Cortex of kidney (tissue), 1 donor: ENCODE measurements around the gene MOB3A.
"Not testable (repeated sequence)": the region's sequence is repeated elsewhere in the genome, so short reads cannot be mapped to it uniquely, and the experiment has no call there.

Experiments
- DNase-seq: peaks from one replicate; lab custom pipeline; 2025; lab: John Stamatoyannopoulos, UW

Gene MOB3A

DNA sequence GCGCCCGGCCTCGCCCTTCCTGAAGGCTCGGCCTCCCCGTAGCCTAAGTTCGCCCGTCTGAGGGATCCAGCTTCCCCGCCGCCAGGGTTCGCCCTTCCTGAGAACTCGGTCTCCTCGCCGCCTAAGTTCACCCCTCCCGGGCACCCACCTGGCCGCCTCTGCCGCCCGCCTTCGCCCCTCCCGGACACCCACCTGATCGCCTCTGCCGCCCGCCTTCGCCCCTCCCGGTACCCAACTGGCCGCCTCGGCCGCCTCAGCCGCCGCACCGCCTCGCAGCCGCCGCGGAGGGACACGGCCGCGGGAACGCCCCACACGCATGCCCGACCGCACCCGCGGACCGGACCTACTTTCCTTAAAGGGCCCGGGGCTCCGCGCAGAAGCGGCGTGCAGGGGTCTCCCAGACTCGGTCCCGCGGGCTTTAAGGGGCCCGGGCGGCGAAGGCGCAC is at the start of gene MOB3A:
Gene MOB3A (minus strand): TSS at position 293 of the 446 bp plus-strand sequence. CDS start 17,766 bp downstream, outside the sequence.
- no peak for DNase-seq

DNA sequence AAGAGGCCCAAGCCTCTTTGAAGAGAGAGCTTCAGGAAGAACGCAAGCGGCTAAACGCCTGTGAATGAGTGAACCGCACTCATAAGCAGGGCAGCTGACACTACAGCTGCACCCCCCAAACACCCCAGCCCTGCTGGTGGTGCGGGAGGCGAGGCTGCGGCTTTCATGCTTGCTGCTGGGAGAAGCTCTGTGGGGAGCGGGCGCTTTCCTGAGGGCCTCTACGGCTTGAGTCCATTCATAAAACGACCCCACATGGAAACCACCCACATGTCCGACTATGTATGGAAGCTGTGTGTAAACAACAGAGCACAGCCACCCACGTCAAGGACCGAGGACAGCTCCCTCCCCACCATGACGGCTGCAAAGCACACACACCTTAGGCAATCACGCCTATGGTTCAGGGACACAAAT is 49.7 kb upstream of the MOB3A start:
- no peak for DNase-seq

DNA sequence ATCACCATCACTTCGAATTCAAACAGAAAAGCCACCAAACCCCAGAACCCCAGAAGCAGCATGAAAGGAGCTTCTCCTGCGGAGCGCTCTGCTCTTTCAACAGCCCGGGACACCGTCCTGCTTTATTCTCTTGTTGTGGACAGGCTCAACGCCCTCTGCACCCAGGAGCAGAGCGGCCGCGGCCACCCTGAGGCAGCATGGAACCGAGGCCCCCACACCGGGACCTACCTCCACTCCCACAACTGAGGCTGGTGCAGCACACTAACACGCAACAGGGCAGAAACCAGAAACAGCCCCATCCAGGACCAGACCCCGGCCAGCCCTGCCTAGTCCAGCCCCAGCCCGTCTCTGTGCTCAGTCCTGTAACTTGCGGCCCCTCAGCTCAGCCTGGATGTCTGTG is 48.1 kb upstream of the MOB3A start:
- DNase-seq = no peak

DNA sequence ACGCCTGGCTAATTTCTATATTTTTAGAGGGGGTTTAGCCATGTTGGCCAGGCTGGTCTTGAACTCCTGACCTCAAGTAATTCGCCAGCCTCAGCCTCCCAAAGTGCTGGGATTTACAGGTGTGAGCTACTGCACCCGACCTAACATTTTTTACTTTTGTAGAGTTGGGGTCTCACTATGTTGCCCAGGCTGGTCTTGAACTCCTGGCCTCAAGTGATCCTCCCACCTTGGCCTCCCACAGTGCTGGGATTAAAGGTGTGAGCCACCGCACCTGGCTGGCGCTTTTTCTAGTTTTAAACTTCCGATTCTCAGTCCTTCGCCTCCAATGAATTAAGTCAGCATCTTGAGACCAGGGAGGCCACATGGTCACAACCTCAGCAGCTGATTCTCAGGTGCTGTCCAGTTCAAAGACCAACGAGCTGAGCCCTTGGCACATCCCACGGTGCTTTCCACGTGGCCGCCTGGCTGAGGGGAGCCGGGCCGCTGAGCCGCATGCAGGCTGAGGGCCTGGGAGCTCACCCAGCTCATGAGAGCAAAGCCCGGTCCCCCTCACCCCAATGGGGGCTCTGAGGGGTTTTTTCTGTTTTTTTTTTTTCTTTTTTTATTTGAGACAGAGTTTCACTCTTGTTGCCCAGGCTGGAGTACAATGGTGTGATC is 46.2 kb upstream of the MOB3A start:
- no peak for DNase-seq

DNA sequence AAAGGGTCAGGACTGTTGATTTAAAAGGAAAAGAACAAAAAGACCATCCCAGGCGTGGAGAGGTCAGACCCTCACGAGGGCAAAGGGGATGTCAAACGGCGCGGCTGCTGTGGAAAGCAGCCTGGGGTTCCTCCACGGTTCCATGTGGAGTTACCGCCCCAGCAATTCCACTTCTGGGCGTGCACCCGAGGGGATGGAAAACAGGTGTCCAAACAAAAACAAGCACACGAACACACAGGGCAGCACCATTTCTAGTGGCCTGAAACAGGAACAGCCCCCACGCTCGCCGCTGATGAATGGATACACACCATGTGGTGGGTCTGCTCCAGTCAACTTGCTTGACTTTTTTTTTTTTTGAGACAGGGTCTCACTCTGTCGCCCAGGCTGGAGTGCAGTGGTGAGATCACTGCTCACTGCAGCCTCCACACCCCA is 44.0 kb upstream of the MOB3A start:
- no peak for DNase-seq

DNA sequence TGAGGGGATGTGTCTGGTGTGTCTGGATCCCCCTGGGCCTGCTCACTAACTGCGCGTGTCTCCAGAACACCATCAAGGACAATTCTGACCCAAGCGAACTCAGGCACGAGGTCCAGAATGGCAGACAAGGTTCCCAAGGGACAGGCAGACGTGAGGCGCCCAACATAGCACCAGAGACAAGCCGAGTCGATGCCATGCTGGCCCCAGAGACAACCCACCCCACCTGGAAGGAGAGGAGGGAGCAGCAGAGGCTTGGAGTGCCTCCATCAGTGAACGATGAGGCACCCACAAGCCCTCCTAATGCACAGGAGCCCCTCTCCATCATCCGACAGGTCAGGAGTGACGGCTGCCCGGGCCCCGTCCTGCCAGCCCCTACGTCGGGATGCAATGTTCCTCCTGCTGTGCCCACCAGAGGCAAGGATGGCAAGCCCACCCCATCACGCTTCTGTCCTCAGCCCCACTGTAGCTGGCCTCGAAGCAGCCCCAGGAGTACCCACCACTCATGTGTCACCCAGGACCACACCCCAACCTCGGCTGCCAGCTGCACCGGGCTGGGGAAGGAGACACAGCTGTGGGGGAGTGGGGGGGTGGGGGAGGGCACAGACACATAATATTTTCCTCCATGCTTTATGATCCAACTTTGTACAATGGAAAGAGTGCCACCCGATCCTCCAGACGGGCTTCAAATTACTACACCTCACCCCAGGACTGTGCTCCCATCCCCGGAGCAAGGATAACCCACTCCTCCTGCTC is 43.4 kb upstream of the MOB3A start:
- DNase-seq = no peak

DNA sequence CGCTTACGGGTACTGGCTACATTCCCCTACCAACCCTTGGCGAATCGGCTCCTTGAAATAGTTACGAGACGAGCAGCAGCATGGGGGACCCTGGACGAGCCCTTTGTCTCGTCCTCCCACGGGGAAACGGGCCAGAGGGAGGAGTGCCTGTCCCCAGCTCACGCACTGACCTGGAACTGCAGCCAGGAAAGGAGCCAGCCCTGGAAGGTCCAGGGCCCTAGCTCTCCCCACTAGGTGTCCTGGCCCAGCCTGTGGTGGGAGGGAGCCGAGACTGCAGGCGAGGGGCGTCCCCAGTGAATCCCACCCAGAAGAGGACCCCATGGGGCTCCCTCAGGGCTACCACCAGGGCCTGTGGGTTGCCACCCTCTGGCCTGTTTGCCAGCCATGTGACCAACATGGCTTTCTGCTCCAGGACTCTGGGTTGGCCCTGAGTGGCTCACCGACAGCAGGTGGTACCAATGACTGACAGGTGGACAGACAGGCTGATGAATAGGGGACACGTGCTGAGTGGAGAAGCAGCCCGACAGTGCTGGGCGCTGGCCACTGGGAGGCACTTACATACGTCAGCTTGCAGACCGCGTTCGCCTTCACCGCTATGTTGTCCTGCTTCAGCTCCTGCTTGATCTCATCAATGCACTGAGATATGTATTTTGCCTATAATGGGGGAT is 42.1 kb upstream of the MOB3A start:
- no peak for DNase-seq

DNA sequence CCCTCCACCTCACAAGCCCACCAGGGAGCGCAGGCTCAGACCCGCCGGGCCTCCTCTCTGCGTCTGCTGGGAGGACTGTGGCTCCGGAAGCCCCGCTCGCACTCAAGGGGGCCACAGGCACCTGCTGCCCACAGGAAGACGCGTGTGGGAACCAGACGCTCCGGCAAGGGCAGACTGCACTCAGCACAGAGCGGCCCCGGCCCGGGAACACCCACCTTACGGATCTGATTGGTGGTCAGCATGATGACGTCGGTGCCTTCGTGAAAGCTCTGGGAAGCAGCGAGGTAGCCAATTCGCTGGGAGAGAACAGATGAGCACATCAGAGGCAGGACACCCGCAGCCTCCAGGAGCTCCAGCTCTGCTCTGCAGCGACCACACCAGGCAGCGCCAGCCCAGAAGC is 40.7 kb upstream of the MOB3A start:
- DNase-seq = no peak

DNA sequence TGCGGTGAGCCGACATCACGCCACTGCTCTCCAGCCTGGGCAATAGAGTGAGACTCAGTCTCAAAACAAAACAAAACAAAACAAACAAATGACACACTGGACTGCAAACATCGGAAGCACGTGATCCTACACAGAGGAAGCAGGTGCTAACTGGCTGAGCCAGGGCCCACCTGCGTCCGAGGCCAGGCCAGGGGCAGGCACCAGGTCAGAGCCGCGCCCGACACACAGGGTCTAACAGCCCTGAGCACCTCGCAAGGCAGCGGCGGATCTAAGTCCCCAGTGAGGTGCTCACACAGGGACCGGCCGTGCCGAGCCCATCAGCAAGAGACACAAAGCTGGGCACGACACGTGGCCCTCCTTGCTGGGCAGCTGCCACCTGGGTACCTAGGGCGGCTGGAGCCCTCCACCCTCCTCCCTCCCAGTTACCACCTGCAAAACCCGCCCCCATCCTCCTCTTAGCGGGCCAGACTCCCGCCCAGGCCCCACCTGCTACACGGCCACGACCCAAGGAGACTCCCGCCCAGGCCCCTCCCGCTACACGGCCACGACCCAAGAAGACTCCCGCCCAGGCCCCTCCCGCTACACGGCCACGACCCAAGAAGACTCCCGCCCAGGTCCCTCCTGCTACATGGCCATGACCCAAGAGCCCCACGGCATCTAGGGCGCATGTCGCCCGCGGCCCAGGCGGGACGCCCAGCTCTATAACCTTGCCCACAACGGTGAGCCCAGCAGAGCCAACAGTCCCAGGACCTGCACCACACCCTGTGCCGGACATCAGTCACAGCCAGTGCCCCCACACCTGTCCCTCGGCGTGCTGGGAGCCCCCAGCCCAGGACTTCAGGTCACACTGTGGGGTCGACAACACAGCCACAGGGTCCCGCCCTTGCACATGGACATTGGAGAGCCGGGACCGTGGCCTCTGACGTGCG is 39.6 kb upstream of the MOB3A start:
- DNase-seq = no peak

DNA sequence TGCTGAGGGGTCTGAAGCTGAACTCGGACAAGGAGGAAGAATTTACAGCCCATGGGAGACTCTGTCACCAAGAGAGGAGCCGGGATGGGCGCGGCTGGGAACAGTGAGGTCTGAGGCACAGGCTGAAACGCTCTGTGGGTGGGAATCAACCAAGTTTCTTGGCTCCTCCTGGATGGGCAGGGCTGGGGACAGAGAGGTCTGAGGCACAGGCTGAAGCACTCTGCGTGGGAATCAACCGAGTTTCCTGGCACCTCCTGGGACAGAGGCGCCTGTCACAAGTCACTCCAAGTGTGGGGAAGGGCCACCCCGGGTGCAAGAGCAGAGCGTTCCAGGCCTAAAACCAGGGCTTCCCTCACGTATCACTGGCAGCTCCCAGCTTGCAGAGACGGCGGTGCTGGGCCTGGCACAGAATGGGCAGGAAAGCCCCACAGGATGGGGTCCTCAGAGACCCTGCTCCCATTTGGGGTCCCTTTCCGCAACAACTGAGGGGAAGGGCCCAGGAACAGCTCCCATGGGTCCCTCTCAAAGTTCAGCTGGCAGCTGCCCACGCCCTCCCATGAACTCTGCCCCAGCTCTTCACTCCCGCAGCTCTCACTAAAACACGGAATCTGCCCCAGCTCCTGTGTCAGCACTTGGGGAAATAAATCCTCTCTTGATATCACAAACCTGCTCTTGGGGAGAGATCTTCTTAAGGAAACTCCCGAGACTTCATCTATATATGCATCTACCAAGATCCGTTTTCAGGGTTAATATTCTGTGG is 36.8 kb upstream of the MOB3A start:
- DNase-seq = no peak

DNA sequence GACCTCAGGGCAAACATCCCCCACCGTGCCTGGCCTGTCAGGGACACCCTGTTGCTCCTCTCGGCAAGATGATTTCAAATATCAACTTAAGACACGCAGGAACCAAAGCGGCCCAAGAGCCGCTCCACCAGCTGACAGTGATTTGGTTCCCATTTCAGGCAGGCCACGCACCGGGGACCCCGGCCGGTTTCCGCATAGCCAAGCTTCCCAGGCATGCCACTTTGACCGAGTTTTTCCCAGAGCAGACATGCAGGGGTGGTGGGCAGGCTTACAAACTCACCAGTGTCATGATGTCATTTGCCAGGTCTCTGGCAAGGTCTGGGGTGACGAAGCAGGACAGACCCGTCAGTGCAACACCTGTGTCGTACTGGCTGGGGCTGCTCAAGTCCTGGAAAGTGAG is 36.1 kb upstream of the MOB3A start:
- no peak for DNase-seq

DNA sequence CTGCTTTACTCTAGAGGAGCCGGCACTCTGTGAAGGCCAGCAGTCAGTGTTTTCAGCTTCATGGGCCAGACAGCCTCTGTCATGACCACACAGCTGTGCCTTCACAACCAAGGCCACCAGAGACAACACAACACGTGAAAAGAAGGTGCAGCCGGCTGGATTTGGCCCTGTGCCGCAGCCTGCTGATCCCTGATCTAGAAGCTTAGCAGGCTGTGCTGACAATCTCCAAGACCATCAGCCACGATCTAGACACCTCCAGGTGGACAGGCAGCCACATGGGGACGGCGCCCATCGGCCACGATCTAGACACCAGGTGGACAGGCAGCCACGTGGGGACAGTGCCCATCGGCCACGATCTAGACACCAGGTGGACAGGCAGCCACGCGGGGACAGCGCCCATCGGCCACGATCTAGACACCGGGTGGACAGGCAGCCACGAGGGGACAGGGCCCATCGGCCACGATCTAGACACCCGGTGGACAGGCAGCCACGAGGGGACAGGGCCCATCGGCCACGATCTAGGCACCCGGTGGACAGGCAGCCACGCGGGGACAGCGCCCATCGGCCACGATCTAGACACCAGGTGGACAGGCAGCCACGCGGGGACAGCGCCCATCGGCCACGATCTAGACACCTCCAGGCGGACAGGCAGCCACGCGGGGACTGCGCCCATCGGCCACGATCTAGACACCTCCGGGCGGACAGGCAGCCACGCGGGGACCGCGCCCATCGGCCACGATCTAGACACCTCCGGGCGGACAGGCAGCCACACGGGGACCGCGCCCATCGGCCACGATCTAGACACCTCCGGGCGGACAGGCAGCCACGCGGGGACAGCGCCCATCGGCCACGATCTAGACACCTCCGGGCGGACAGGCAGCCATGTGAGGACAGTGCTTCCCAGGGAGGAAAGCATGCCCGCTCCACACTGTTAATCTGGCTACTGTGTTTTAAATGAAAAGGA is 35.2 kb upstream of the MOB3A start:
- DNase-seq = not testable (repeated sequence)

DNA sequence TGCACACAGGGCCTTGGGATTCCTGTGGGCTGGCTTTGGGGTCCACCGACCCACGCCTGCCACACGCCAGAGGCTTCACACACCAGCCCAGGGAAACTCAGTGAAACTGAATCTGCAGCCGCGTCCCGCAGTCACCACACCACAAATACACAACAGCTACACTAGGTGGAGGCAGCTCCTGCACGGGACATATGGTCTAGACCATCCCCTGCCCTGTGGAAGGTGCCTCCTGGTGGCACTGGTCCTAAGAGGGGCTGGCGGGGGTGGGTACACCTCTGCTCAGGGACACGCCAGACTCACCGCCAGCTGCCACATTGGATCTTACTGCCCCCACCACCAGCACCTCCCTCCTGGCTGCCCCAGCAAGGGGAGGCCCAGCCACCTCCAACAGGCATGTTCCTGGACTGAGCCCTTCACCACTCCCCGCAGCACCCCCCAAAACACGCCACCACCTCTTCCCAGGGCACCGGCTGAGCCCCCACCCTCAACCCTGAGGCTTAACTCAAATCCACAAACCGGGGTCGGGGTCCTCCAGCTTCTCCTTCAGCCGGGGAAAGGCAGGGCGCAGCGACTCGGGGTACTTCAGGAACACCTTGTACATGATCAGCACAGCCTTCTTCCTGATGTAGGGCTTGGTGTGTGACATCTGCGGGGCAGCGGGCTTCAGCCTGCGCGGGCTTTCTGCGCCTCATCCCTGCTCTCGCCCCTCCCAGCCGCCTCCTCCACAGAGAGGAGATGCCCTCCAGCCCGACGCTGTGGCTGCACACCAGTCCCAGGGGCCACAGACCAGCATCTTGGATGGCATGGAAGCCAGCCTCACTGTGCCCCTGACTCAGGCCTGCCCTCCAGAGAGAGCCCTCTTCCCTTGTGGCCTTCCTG is 34.0 kb upstream of the MOB3A start:
- DNase-seq = no peak

DNA sequence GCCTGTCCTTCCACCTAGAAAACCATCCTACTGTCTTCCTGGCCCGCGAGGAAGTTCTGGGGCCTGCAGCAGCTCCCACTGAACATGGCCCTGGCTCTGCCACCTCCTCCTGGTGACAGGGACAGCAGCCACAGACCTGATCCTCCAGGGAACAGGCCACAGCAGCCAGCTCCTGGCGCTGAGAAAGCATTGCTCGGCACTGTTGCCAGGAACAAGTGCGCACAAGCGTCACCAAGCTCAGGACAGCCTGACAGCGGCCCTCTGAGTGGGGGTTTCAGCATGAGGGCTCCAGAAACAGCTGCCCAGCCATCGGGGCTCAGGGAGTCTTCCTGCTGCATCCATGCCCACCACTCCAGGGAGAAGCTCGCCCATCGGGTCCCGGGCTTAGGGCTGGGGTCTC is 33.4 kb upstream of the MOB3A start:
- no peak for DNase-seq

DNA sequence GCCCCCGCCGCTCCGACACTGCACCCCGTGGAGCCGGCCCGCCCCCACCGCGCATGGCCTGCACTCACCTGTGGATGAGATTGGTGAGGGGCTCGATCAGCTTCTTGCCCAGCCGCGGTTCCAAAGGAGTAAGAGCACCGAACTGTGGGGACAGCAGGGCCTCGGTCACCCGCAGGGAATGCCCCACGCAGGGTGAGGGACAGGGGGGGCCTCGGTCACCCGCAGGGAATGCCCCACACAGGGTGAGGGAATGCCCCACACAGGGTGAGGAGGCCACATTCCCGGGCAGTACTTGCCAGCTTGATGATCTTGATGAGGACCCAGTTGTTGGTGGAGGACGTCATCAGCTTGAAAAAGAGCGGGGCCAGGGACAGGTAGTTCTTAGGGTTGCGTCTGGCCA is 32.9 kb upstream of the MOB3A start:
- no peak for DNase-seq

DNA sequence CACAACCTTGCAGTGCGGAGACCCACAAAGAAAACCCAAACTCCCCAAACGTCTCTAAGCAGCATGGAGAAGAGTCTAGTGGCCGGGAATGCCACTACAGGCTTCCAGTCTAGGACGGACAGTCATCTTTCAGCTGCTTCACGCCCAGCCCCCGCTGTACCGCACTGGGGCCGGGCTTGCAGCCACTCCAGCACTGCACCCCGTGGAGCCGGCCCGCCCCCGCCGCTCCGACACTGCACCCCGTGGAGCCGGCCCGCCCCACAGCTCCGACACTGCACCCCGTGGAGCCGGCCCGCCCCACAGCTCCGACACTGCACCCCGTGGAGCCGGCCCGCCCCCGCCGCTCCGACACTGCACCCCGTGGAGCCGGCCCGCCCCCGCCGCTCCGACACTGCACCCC is 32.1 kb upstream of the MOB3A start:
- not testable (repeated sequence) for DNase-seq

DNA sequence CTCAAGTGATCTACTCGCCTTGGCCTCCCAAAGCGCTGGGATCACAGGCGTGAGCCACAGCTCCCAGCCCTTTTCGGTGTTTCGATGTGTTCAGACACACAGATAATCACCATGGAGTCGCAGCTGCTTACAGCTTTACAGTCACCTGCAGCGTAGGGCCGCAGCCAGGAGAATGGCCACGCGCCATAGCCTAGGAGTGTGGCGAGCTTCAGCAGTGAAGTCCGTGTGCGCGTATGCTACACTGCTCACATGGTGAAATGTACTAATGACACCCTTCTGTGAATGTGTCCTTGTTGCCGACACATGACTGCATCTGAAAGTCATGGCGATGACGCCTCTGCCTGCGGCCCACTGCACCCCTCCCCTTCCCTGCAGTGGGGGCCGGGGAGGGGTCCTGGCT is 31.6 kb upstream of the MOB3A start:
- no peak for DNase-seq

DNA sequence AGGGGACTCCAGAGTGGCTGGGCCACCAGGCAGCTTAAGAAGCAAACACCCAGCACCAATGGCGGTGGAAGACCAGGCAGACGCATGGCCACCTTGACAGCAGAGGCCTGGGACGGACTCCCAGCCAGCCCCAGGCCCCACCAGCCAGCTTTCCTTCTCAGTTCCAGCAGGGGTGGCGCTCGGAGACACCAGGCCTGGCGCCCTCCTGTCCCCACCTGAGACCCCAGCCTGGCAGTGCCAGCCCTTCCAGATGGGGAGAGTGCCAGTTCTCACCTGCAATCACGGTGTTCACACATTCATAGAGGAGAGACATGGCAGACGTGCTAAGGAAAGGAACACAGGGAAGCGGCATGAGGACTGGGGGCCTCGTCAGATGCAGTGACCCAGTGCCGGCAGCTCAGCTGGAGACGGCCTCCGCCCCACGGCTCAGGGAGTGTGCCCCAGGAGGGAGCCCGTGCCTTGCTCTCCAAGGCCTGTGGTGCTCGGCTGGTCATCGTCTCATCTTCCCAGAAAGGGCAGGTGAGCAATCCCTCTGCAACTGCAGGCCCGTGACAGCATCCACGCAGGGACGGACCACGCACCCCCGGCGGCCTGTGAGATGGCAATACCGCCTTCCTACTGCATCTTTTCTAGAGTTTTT is 30.9 kb upstream of the MOB3A start:
- DNase-seq = no peak
